ENCODE results near the gene RNGTT. TPM values are rescaled to one million over a fixed set of nuclear protein-coding genes. Genes with fewer than 3 reads are reported as not detected.
A peak's percentile ranks its signal among the peaks of the same experiment; 100 is the strongest.

RNGTT gene
- total RNA-seq, 2 experiments from 2014 or later: 20.4 to 23.5 TPM

DNA sequence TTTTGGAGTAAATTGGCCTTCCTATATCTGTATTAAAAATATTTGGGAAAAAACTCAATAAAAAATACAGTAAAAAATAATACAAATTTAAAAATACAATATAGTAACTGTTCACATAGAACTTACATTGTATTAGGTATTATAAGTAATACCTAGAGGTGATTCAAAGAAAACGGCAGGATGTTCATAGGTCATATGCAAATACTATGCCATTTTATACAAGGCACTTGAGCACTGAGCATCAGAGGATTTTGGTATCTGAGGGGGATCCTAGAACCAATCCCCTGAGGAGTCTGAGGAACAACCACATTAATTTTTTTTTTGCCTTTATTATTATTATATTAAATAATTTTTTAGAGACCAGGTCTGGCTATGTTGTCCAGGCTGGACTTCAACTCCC lies 41.7 kb downstream of the RNGTT start:
- ChIA-PET POLR2A (no interaction called here), CTCF (interaction anchor here (0.6 to 1.3 kb wide), 2 partner anchors 9 to 1240 kb away, joined by 3 read pairs; no protein-coding TSS in a partner anchor)
- DNase-seq (no peak), ATAC-seq (no peak)
- H3K27me3 Mint-ChIP-seq (ENCODE audit: low read depth): no peaks in the 10 kb centered on the region
- H3K4me3 Mint-ChIP-seq: no peak overlapping the region
- H3K4me1 Mint-ChIP-seq (ENCODE audit: low read depth): peaks cover 10% of the 10 kb centered on the region
- no peak overlapping the region for H3K27ac Mint-ChIP-seq
- no peaks in the 10 kb centered on the region for H3K9me3 Mint-ChIP-seq (ENCODE audit: insufficient read depth)
- peaks cover 33% of the 10 kb centered on the region for H3K36me3 Mint-ChIP-seq (ENCODE audit: low read depth)

DNA sequence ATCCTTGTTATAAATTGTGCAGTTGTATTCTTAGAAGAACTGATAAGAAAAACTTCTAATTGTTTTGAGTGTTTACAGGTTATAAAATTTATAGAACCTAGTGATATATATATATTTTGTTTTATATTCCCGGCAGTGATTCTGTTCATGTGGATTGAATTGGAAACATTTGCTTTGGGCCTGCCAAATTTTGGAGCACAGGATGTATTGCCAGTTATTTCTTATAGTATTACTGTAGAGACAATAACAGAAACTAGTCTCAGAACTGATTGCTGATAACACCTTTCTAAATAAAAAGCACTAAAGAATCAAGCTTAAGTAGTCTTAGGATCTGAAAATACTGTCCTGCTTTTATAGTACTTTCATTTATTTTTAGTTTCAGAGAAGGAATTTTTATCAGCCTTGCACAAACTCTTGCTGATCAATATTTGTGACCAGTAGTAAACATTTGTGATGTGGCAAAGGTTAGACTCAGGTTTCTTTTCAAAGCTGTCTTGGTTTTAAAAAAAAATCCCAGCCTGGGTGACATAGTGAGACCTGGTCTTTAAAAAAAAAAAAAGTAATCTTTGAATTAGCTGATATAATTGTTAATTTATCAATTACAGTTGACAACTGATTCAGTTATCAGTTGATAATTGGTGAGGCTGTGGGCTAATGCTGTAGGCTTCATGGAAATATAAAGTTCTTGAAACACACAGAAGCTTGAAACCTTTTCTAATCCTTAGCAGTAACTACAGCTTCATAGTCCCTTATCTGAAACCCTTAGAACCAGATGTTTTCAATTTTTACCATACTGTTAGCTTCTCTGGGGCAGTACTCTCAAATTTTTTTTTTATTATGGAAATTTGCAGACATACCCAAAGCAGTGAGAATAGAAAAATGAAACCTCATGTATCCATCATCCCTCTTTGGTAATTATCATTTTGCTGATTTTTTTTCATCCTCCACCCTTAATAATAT lies 42.4 kb downstream of the RNGTT start:
- POLR2A ChIA-PET: no interaction called here
- CTCF ChIA-PET: interaction anchor here (1.3 kb wide), 1 partner anchor 8 kb away, joined by 3 read pairs; no protein-coding TSS in a partner anchor
- H3K27ac Mint-ChIP-seq: no peak overlapping the region
- DNase-seq: no peak
- H3K4me3 Mint-ChIP-seq: no peak overlapping the region
- H3K4me1 Mint-ChIP-seq (ENCODE audit: low read depth): peaks cover 14% of the 10 kb centered on the region
- no peaks in the 10 kb centered on the region for H3K27me3 Mint-ChIP-seq (ENCODE audit: low read depth)
- H3K36me3 Mint-ChIP-seq (ENCODE audit: low read depth): peaks cover 31% of the 10 kb centered on the region
- ATAC-seq: no peak
- no peaks in the 10 kb centered on the region for H3K9me3 Mint-ChIP-seq (ENCODE audit: insufficient read depth)

DNA sequence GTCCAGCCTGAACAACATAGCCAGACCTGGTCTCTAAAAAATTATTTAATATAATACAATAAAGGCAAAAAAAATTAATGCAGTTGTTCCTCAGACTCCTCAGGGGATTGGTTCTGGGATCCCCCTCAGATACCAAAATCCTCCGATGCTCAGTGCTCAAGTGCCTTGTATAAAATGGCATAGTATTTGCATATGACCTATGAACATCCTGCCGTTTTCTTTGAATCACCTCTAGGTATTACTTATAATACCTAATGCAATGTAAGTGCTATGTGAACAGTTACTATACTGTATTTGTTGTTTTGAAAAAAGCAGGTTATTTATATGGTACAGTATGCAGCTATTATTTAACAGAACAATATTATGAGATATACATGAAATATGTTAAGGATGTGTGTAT lies 43.3 kb downstream of the RNGTT start:
- H3K36me3 Mint-ChIP-seq (ENCODE audit: low read depth): peaks cover 35% of the 10 kb centered on the region
- POLR2A ChIA-PET: no interaction called here
- H3K4me3 Mint-ChIP-seq: no peak overlapping the region
- no peaks in the 10 kb centered on the region for H3K27me3 Mint-ChIP-seq (ENCODE audit: low read depth)
- peaks cover 17% of the 10 kb centered on the region for H3K4me1 Mint-ChIP-seq (ENCODE audit: low read depth)
- ATAC-seq (no peak), DNase-seq (no peak)
- CTCF ChIA-PET: interaction anchor here (2.1 kb wide), 1 partner anchor 16 kb away, joined by 5 read pairs; no protein-coding TSS in a partner anchor
- H3K27ac Mint-ChIP-seq: no peak overlapping the region
- no peaks in the 10 kb centered on the region for H3K9me3 Mint-ChIP-seq (ENCODE audit: insufficient read depth)

DNA sequence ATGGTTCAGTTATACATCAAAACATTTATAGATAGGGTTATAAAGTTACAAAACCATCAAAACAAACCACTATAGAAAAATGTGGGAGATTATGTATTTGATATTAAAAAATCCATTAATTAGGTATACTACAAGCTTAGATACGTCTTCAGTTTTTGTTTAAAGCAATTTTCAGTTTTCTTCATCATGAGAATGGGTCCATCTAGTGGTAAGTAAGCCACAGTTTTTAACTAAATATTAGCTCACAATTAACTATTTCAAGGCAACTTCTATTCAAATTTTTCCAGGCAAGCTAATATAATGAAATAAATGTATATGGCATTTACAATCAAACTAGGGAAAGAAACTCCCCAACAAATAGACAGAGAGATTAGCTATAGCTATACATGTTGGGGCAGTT lies 44.4 kb downstream of the RNGTT start:
- CTCF ChIA-PET: interaction anchor here (0.6 to 2.1 kb wide), 11 partner anchors 11 to 167 kb away, joined by 3 to 19 read pairs (median 4); no protein-coding TSS in a partner anchor
- no peaks in the 10 kb centered on the region for H3K9me3 Mint-ChIP-seq (ENCODE audit: insufficient read depth)
- peaks cover 22% of the 10 kb centered on the region for H3K4me1 Mint-ChIP-seq (ENCODE audit: low read depth)
- peaks cover 38% of the 10 kb centered on the region for H3K36me3 Mint-ChIP-seq (ENCODE audit: low read depth)
- DNase-seq (no peak), ATAC-seq (no peak)
- H3K4me3 Mint-ChIP-seq: no peak overlapping the region
- H3K27me3 Mint-ChIP-seq (ENCODE audit: low read depth): no peaks in the 10 kb centered on the region
- POLR2A ChIA-PET: interaction anchor here (0.8 kb wide), 1 partner anchor 161 kb away, joined by 4 read pairs; the partner anchor contains the start of gene PNRC1
- H3K27ac Mint-ChIP-seq: no peak overlapping the region

DNA sequence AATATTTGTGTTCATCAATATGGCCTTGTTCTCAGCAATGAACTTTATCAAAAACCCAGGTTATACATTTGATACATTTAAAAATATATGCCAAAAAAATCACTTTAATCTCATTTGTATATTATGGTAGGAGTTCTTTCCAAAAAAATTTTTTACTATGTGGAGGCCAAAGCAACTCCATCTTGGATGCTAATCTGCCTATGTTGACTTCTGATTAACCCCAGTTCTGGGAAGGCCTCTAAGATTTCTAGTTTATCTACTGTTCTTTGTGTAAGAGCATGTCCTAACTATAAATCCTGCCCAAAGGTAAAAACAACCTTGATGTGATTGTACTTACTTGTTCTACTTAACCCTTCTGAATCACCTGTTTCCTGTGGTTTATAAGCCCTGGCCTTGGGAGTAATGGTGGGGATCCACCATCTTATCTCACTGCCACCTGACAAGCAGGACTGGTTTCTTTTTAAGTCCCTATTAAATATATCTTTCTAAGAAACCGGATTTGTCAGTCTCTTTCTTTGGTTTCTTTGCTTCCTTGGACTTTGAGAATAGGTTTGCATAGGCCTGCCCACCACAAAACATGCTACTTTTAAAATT lies 46.7 kb downstream of the RNGTT start:
- peak; percentile 64 for ATAC-seq
- CTCF ChIA-PET: no interaction called here
- peak overlapping the region; percentile 70 for H3K27ac Mint-ChIP-seq

DNA sequence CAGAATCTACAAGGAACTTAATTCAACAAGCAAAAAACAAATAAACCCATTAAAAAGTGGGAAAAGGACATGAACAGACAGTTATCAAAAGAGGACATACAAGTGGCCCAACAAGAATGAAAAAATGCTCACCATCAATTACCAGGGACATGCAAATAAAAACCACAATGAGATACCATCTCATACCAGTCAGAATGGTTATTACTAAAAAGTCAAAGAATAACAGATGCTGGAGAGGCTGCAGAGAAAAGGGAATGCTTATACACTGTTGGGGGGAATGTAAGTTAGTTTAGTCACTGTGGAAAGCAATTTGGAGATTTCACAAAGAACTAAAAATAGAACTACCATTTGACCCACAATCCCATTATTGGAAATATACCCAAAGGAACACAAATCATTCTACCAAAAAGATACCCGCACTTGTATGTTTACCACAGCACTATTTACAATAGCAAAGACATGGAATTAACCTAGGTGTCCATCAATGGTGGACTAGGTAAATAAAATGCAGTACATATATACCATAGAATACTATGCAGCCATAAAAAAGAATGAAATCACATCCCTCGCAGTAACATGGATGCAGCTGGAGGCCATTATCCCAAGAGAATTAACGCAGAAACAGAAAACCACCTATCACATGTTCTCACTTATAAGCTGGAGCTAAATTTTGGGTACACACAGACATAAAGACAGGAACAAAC lies 48.4 kb downstream of the RNGTT start:
- Mint-ChIP-seq H3K4me3 (no peak overlapping the region), H3K4me1 (ENCODE audit: low read depth) (peaks cover 32% of the 10 kb centered on the region), H3K27ac (no peak overlapping the region), H3K27me3 (ENCODE audit: low read depth) (no peaks in the 10 kb centered on the region), H3K36me3 (ENCODE audit: low read depth) (peaks cover 41% of the 10 kb centered on the region), H3K9me3 (ENCODE audit: insufficient read depth) (no peaks in the 10 kb centered on the region)
- ATAC-seq (no peak), DNase-seq (no peak)
- CTCF ChIA-PET: no interaction called here
- POLR2A ChIA-PET: no interaction called here

More for the DNA sequence above, 46.7 kb downstream of the RNGTT start:
- Mint-ChIP-seq H3K36me3 (ENCODE audit: low read depth) (peaks cover 33% of the 10 kb centered on the region), H3K27me3 (ENCODE audit: low read depth) (no peaks in the 10 kb centered on the region), H3K4me1 (ENCODE audit: low read depth) (peaks cover 34% of the 10 kb centered on the region), H3K4me3 (no peak overlapping the region), H3K9me3 (ENCODE audit: insufficient read depth) (no peaks in the 10 kb centered on the region)
- peak; percentile 39 for DNase-seq
- POLR2A ChIA-PET: no interaction called here

DNA sequence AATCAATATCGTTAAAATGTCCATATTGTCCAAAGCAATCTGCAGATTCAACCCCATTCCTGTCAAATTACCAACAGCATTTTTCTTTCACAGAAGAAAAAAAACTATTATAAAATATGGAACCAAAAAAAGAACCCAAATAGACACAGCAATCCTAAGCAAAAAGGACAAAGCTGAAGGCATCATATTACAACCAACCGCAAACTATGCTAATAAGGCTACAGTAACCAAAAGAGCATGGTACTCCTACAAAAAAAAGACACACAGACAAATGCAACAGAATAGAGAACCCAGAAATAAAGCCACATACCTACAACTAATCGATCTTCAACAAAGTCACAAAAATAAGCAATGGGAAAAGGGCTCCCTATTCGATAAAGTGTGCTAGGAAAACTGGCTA lies 49.2 kb downstream of the RNGTT start:
- ATAC-seq: no peak
- ChIA-PET POLR2A (no interaction called here), CTCF (no interaction called here)
- Mint-ChIP-seq H3K9me3 (ENCODE audit: insufficient read depth) (no peaks in the 10 kb centered on the region), H3K27ac (no peak overlapping the region), H3K27me3 (ENCODE audit: low read depth) (no peaks in the 10 kb centered on the region), H3K4me1 (ENCODE audit: low read depth) (peaks cover 34% of the 10 kb centered on the region), H3K4me3 (no peak overlapping the region), H3K36me3 (ENCODE audit: low read depth) (peaks cover 41% of the 10 kb centered on the region)
- DNase-seq: no peak

DNA sequence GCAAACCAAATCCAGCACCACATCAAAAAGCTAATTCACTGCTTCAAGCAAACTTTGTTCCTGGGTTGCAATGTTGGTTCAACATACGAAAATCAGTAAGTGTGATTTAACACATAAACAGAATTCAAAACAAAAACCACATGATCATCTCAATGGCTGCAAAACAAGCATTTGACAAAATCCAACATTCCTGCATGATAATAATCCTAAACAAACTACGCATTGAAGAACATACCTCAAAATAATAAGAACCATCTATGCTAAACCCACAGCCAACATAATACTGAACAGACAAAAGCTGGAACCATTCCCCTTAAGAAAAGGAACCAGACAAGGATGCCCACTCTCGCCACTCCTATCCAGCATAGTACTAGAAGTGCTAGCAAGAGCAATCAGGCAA lies 49.9 kb downstream of the RNGTT start:
- DNase-seq (no peak), ATAC-seq (no peak)
- Mint-ChIP-seq H3K27ac (no peak overlapping the region), H3K36me3 (ENCODE audit: low read depth) (peaks cover 41% of the 10 kb centered on the region), H3K9me3 (ENCODE audit: insufficient read depth) (no peaks in the 10 kb centered on the region), H3K4me1 (ENCODE audit: low read depth) (peaks cover 41% of the 10 kb centered on the region), H3K27me3 (ENCODE audit: low read depth) (no peaks in the 10 kb centered on the region), H3K4me3 (no peak overlapping the region)
- ChIA-PET CTCF (no interaction called here), POLR2A (no interaction called here)

DNA sequence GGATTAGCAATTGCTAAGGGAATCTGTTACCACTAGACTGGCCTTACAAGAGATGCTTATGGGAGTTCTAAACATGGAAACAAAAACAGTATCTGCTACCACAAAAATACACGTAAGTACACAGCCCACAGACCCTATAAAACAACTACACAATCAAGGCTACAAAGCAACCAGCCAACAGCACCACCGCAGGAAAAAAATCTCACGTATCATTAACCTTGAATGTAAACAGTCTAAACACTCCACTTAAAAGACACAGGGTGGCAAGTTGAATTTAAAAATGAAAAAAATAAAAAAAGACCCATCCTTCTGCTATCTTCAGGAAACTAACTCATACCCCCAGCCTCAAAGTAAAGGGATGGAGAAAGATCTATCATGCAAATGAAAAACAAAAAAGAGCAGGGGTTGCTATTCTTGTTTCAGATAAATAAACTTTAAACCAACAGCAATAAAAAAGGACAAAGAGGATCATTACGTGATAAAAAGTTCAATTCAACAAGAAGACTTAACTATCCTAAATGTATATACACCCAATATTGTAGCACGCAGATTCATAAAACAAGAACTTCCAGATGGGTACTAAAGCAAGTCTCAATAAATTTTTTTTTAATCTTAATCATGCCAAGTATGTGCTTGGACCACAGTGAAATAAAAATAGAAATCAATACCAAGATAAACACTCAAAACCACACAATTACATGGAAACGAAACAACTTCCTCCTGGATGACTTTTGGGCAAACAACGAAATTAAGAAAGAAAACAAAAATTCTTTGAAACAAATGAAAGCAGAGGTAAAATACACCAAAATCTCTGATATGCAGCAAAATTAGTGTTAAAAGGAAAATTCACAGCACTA lies 52.3 kb downstream of the RNGTT start:
- Mint-ChIP-seq H3K4me3 (no peak overlapping the region), H3K27ac (no peak overlapping the region), H3K27me3 (ENCODE audit: low read depth) (no peaks in the 10 kb centered on the region), H3K36me3 (ENCODE audit: low read depth) (peaks cover 41% of the 10 kb centered on the region), H3K9me3 (ENCODE audit: insufficient read depth) (no peaks in the 10 kb centered on the region), H3K4me1 (ENCODE audit: low read depth) (peaks cover 33% of the 10 kb centered on the region)
- DNase-seq: no peak
- ATAC-seq: no peak
- CTCF ChIA-PET: no interaction called here
- POLR2A ChIA-PET: no interaction called here

DNA sequence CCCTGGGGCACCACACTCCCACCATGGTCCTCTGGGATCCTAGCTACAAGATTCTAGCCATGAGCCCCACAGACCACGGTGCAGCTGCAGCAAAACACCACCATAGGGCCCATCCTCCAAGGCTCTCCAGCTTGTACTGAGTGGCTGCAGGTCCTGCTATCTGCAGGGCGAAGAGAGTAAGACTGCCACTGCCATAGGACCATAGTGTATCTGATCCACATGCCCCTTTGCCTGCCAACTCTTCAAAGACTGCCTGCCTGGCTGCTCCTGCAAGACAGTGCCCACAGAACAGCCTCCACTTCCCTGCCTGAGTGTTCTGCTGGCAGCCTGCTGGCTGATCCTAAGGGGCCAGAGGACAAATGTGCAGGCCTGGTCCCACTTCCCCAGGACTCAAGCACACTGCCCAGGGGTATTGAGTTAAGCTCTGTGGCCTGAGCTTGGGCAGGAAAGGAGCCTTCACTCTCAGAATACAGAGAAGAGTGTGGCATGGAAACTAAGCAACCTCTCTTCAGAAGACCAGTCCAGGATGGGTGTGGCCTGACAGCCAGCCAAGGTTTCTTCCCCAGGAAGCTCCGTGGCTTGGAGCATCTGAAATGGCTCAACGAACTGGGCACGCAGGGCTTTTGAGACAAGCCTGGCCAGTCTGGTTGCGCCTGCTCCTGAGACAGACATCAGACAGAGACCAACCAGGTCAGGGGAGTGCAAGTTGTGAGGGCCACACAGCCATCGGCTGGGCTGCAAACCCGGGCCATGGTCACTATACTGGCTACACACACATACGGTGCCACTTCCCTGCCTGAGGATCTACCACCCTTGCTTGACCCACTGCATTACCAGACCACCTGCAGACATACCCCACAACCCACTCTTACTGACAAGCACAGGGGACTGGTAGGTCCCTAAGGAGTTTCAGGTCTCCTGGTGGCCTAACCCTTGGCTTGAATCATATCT lies 54.5 kb downstream of the RNGTT start:
- ChIA-PET POLR2A (no interaction called here), CTCF (interaction anchor here (1.4 kb wide), 1 partner anchor 10 kb away, joined by 6 read pairs; no protein-coding TSS in a partner anchor)
- DNase-seq: no peak
- no peak for ATAC-seq
- H3K36me3 Mint-ChIP-seq (ENCODE audit: low read depth): peaks cover 41% of the 10 kb centered on the region
- no peak overlapping the region for H3K4me3 Mint-ChIP-seq
- H3K27ac Mint-ChIP-seq: peak overlapping the region; percentile 18
- no peaks in the 10 kb centered on the region for H3K27me3 Mint-ChIP-seq (ENCODE audit: low read depth)
- no peaks in the 10 kb centered on the region for H3K9me3 Mint-ChIP-seq (ENCODE audit: insufficient read depth)
- peaks cover 24% of the 10 kb centered on the region for H3K4me1 Mint-ChIP-seq (ENCODE audit: low read depth)
